Left ventricle myocardium inferior (tissue), 1 donor: Measurements from ENCODE around the gene ADORA1. TPM values are rescaled to one million over a fixed set of nuclear protein-coding genes. Genes with fewer than 3 reads are reported as not detected.

ENCODE experiments used
- DNase-seq: peaks from one replicate; pipeline ENCODE4 v3.0.0-alpha.2; 2020
- H3K27ac ChIP-seq: fragments of 200-600 bp; replicated peaks from 2 replicates; pipeline ENCODE4 v1.8.0; 2021
- H3K27me3 ChIP-seq: fragments of 200-600 bp; 2 replicates; pipeline ENCODE4 v1.8.0; 2021; ENCODE audit warnings: low read depth
- H3K36me3 ChIP-seq: fragments of 200-600 bp; 2 replicates; pipeline ENCODE4 v1.8.0; 2021
- H3K4me1 ChIP-seq: fragments of 200-600 bp; 2 replicates; pipeline ENCODE4 v1.8.0; 2021
- H3K4me3 ChIP-seq: fragments of 200-600 bp; 2 replicates; pipeline ENCODE4 v1.8.0; 2021; ENCODE audit warnings: mild to moderate bottlenecking, moderate library complexity
- H3K9me3 ChIP-seq: fragments of 200-600 bp; replicated peaks from 2 replicates; pipeline ENCODE4 v1.8.0; 2021
- CTCF ChIP-seq: fragments of 200-600 bp; IDR thresholded peaks from 2 replicates; pipeline ENCODE4 v1.8.0; 2021; ENCODE audit warnings: antibody characterized with exemption, mild to moderate bottlenecking, borderline replicate concordance
- intact Hi-C: fragments of 100-400 bp; cut with micrococcal nuclease; formaldehyde crosslinking; loops from one replicate; pipeline ENCODE4 v1.11.0; 2022
- total RNA-seq: library from RNA; stranded (reverse); fragmentation: NEBNext Ultra II Directional; extraction: Animal tissue kit (Norgen Biotek cat#: 25700); gene quantifications from one replicate; pipeline ENCODE4 v1.2.1, GENCODE V29; 2021
- donor health status: DM: no; HTN: yes; CAD: no; lungs with severe emphysema.

Gene ADORA1
- total RNA-seq, 1 donor from 2014 or later = 16.4 TPM

GRCh38 chr1:203097001-203097400 lies 30.5 kb upstream of the ADORA1 start:
- no peak overlapping the region for H3K4me3 ChIP-seq
- H3K27ac ChIP-seq = no peak overlapping the region
- H3K9me3 ChIP-seq = peaks cover 25% of the 10 kb centered on the region
- intact Hi-C loops = no loop called here
- TF ChIP-seq CTCF = no peak
- peaks cover 11% of the 10 kb centered on the region for H3K27me3 ChIP-seq
- H3K36me3 ChIP-seq = no peaks in the 10 kb centered on the region
- no peak for DNase-seq
- H3K4me1 ChIP-seq = no peaks in the 10 kb centered on the region

GRCh38 chr1:203098445-203098844 lies 29.1 kb upstream of the ADORA1 start:
- H3K27ac ChIP-seq = no peak overlapping the region
- intact Hi-C loops = no loop called here

GRCh38 chr1:203098914-203099520 lies 28.5 kb upstream of the ADORA1 start:
- no peak overlapping the region for H3K27ac ChIP-seq
- no peaks in the 10 kb centered on the region for H3K4me1 ChIP-seq
- intact Hi-C loops = no loop called here
- H3K9me3 ChIP-seq = peaks cover 22% of the 10 kb centered on the region
- no peak for DNase-seq
- TF ChIP-seq CTCF = no peak
- no peak overlapping the region for H3K4me3 ChIP-seq
- no peaks in the 10 kb centered on the region for H3K27me3 ChIP-seq
- no peaks in the 10 kb centered on the region for H3K36me3 ChIP-seq

More at GRCh38 chr1:203098445-203098844, 29.1 kb upstream of the ADORA1 start:
- Histone ChIP-seq H3K4me1 (no peaks in the 10 kb centered on the region), H3K4me3 (no peak overlapping the region), H3K9me3 (peaks cover 25% of the 10 kb centered on the region), H3K27me3 (no peaks in the 10 kb centered on the region), H3K36me3 (no peaks in the 10 kb centered on the region)
- no peak for TF ChIP-seq CTCF
- no peak for DNase-seq

GRCh38 chr1:203099805-203100515 lies 27.6 kb upstream of the ADORA1 start:
- no peak overlapping the region for H3K4me3 ChIP-seq
- no peaks in the 10 kb centered on the region for H3K4me1 ChIP-seq
- no peak for TF ChIP-seq CTCF
- intact Hi-C loops = no loop called here
- no peak for DNase-seq
- H3K27me3 ChIP-seq = no peaks in the 10 kb centered on the region
- no peak overlapping the region for H3K27ac ChIP-seq
- no peaks in the 10 kb centered on the region for H3K36me3 ChIP-seq
- peaks cover 20% of the 10 kb centered on the region for H3K9me3 ChIP-seq

GRCh38 chr1:203100516-203100869 lies 27.0 kb upstream of the ADORA1 start:
- Histone ChIP-seq H3K36me3 (no peaks in the 10 kb centered on the region), H3K4me3 (no peak overlapping the region), H3K4me1 (no peaks in the 10 kb centered on the region), H3K9me3 (peaks cover 20% of the 10 kb centered on the region), H3K27me3 (no peaks in the 10 kb centered on the region), H3K27ac (no peak overlapping the region)
- DNase-seq = no peak
- intact Hi-C loops = no loop called here
- no peak for TF ChIP-seq CTCF
